ENCODE data around the gene NAA15.

GRCh38 chr4:139319571-139319970 lies 18.3 kb downstream of the NAA15 start:
- TF ChIP-seq CEBPB (IDR thresholded peaks at IDR 0.05) (no peak), RAD21 (IDR thresholded peaks at IDR 0.05; ENCODE audit: low read depth) (no peak), MAX (IDR thresholded peaks at IDR 0.05) (no peak), USF1 (IDR thresholded peaks at IDR 0.05) (no peak), CREB1 (IDR thresholded peaks at IDR 0.05; ENCODE audit: low read depth) (no peak), TAF1 (IDR thresholded peaks at IDR 0.05; ENCODE audit: low read depth) (no peak), NFIC (IDR thresholded peaks at IDR 0.05) (no peak), EP300 (IDR thresholded peaks at IDR 0.05; ENCODE audit: borderline replicate concordance) (no peak), ZBTB7A (IDR thresholded peaks at IDR 0.05; ENCODE audit: low read depth) (no peak)
- TF ChIP-seq, protein P1, sequence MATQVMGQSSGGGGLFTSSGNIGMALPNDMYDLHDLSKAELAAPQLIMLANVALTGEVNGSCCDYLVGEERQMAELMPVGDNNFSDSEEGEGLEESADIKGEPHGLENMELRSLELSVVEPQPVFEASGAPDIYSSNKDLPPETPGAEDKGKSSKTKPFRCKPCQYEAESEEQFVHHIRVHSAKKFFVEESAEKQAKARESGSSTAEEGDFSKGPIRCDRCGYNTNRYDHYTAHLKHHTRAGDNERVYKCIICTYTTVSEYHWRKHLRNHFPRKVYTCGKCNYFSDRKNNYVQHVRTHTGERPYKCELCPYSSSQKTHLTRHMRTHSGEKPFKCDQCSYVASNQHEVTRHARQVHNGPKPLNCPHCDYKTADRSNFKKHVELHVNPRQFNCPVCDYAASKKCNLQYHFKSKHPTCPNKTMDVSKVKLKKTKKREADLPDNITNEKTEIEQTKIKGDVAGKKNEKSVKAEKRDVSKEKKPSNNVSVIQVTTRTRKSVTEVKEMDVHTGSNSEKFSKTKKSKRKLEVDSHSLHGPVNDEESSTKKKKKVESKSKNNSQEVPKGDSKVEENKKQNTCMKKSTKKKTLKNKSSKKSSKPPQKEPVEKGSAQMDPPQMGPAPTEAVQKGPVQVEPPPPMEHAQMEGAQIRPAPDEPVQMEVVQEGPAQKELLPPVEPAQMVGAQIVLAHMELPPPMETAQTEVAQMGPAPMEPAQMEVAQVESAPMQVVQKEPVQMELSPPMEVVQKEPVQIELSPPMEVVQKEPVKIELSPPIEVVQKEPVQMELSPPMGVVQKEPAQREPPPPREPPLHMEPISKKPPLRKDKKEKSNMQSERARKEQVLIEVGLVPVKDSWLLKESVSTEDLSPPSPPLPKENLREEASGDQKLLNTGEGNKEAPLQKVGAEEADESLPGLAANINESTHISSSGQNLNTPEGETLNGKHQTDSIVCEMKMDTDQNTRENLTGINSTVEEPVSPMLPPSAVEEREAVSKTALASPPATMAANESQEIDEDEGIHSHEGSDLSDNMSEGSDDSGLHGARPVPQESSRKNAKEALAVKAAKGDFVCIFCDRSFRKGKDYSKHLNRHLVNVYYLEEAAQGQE (IDR thresholded peaks at IDR 0.05; ENCODE audit: low read depth) = no peak
